GM19328 (cell line): ENCODE results near the gene TMEM8B.
"Not testable (repeated sequence)": the region's sequence is repeated elsewhere in the genome, so short reads cannot be mapped to it uniquely, and the experiment has no call there.

Experiments used
- ATAC-seq: cut with Tn5 transposase; IDR thresholded peaks from one replicate; pipeline ENCODE4 v1.9.1; 2021; ENCODE audit warnings: mild to moderate bottlenecking, moderate library complexity; ENCODE audit not compliant: unreplicated experiment

Gene TMEM8B

DNA sequence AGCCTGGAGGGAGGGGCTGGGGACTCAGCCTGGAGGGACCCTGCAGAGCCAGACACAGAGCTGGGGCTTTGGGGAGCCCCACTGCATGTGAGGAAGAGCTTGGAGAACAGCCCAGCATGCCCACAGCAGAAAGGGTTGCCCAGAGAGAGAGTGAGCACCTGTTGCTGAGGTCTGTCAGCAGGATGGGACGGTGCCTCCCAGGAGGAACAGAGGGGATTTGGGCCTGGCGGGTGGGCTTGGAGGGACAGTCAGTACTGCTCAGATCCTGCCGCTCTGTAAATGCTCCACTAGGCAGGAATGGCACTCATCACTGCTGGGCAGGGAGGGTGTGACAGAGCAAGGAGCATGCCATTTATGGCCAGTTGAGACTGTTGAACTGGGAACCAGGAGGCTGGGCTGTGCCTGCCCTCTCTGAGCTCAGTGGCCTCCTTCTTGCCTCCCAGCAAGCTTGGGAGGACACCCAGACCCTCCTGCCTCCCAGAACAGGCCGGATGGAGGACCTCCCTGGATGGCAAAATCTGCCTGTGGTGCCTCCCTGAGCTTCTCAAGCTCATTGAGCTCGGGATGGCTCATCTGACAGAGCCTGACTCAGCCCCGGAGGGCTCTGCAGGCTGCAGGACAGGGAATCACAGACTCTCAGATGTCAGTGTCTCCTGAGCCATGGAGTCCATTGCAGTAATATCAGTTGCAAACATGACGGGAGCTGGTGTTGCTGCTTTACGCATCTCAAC, 76.2 kb downstream of the TMEM8B start:
- no peak for ATAC-seq

DNA sequence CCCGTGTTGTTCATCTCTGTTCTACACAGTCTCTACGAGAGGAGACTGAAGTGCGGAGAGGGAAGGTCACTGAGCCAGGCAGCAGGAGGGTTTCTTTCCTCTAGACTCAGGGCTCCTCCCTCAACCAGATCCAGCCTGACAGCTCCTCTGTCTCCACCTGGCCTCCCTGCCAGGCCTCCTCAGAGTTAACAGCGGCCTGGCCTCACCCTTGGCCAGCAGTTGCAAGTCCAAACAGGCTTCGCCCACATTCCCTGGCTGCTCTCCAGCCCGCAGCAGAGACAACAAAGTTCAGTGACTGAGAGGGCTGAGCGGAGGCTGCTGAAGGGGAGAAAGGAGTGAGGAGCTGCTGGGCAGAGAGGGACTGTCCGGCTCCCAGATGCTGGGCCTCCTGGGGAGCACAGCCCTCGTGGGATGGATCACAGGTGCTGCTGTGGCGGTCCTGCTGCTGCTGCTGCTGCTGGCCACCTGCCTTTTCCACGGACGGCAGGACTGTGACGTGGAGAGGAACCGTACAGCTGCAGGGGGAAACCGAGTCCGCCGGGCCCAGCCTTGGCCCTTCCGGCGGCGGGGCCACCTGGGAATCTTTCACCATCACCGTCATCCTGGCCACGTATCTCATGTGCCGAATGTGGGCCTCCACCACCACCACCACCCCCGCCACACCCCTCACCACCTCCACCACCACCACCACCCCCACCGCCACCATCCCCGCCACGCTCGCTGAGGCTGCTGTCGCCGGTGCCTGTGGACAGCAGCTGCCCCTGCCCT, 77.1 kb downstream of the TMEM8B start, which contains the start of gene HRCT1:
HRCT1 (plus strand) TSS at position 291 of the 768 bp plus-strand sequence; CDS start at position 377, 86 bp downstream.
- ATAC-seq, result no peak

DNA sequence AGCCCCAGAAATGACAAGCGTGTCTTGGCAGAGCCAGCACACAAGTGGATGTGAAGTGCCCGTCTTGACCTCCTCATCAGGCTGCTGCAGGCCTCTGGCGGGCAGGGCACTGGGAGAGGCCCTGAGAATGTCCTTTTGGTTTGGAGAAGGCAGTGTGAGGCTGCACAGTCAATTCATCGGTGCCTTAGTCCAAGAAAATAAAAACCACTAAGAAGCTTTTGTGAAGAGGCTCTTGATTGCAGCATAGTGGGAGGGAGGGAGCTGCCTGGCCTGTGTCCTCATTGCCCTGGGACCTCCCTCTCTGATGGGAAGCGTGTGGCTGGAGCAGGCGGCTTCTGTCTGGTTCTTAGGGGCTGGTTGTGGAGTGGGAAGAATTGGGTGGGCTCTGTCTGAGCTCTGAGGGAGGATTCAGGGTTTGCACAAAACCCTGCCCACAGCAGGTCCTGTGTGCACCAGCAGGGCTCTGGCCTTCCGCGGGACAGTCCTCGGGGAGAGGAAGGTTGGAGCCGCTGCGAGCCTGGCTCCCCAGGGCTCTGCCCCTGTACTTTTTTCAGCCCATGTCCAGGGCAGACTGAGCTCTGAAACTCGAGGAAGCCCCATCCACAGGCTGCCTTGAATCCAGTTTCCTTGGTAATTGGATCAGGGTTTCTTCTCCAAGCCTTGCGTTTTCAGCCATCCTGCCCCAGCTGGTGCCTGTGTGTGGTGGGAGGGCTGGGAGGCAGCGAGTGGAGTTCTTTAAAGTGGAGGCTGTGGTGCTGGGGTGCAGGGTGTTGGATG, 78.1 kb downstream of the TMEM8B start:
- no peak for ATAC-seq

DNA sequence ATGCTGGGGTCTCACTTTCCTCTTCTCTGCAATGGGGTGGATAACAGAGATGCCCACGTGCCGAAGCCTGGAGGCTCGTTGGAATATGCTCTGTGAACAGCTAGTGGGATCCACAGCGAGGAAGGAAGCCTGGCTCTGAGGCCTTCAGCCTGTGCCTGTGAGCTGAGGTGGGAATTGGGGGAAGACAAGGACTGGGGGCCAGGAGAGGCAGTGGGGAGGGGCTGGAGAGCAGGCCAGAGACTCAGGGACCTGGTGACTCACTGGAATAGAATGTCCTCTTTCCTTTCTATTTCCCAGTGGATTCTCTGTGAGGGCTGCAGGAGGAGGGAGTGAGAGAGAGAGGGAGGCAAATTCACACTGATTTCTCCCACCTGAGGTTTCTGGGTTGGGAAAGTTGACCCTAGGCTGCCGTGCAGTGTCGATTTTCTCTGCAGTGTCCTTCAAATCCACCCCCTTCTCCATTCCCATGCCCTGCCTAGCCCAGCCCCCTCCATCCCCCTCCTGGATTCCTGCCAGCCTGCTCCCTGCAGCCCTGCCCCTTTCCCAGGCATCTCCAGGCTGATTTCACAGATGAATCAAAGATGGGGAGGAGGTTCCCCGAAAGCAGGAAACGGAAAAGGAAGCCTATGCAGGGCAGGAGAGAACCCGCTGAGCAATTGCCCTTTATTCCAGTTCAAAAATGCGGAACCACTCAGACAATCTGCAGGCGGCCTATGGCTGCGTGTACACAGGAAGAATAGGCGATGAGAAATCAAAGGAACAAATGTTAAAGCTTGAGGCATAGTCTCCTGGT, 78.9 kb downstream of the TMEM8B start:
- no peak for ATAC-seq

DNA sequence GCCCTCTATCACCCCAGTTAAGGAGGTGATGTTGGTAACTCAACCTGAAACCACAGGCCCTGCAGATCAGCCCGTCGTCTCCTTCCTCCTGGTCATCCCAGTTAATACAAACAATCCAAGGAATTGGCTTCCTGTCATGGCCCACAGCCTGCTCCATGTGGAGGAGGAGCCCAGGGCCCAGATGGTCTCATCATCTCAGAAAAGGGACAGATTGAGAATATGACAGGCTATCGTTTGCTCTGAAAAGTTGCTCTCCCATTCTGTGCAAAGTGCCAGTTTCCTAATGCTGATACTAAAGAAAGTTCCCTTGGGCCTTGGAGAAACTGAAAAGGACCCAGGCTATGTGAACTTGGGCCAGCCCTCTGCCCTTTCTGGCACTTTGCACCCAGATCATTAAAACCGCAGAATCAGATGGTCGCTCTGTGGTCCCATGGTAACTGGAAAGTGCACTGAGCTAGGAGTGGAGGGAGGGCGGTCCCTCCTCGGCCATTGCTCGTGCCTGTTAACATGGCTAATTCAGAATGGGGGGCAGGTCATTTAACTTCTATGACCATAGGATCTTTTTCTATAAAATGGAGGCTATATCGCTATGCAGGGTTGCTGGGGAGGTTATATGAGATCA, 79.6 kb downstream of the TMEM8B start:
- ATAC-seq, result no peak

DNA sequence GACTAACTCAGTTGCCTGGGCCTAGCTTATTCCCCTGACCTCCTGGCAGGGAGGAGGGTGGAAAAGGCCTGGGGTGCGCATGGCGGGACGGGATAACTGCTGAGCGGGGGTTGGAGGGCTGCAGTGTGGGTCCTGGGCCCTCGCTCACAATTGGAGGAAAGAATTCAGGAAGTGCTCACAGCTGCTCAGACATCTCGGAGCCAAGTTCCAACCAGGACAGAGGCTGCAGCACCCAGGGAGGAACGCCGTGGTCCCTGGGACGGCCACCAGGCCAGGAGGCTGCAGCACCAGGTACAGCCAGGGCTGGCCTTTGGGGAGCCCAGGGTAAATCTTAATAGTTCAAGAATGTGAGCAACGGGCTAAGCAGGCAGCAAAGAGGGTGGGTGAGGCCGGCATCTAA, 80.2 kb downstream of the TMEM8B start, which contains the start of gene SPAAR:
SPAAR (plus strand) TSS at position 217 of the 400 bp plus-strand sequence. CDS start 974 bp downstream, outside the sequence.
- no peak for ATAC-seq

DNA sequence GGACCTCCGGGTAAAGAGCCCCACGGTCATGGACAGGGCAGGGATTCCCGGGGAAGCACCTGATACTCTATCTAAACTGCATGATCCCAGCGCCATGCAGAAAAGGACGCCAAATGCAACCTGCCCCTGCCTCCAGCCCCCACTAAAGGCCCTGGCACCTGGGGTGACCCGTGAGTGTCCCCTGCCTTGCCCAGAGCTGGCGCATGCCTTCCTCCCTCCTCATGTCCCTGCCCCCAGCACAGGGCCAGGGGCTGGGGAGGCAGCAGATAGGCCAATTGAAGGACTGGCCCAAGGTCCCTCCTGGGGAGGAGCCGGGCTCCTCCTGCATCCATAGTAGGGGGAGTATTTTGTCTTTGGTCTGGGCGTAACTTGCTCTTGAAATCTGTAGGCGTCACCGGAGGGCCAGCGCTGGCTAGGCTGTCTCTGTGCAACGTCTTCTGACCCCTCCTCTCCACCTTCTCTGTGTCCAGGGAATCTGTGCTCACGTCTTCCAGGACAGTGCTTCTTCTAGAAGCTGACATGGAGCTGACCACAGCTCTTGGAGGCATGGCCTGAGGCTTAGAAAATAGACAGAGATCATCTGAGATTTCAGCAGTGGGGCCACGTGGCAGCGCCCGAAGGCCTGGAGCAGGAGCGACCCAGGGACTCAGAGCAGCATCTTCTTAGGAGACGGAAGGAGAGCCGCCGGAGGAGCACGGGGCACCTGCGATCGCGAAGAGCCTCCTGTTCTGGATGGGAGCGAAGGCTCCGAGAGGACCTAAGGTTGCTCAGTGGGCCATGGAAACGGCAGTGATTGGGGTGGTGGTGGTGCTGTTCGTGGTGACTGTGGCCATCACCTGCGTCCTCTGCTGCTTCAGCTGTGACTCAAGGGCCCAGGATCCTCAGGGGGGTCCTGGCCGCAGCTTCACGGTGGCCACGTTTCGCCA, 80.9 kb downstream of the TMEM8B start:
- no peak for ATAC-seq

DNA sequence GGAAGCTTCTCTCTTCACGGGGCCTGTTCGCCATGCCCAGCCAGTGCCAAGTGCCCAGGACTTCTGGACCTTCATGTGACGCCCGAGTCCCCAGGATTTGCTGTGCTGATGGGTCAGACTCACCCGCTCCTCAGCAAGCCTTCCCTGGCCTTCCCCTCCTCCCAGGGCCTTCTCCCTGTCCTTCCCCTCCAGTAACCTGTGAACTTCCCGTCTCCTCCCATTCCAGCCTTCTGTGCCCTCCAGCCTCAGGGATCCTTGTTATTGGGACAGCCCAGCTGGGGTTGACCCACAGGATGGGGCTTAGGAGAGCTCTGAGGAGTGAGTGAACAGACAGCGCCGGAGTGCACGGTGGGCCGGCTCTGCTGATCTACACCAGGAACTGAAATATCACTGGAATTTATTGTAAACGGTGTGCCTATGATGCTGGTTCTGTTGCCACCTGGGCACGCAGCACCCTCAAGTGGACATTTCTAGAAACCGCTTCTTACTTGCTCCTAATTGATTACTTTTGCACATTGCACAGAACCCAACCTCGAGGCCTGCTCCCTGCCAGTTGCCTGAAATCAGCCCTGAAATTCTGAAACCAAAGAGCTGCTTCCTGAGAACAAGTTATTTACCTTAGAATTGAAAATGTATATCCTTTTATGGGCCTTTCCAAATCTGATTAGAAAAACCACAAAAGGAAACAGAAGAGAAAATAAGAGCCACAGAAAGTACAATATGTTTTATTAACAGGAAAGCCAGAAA, 81.8 kb downstream of the TMEM8B start:
- no peak for ATAC-seq

DNA sequence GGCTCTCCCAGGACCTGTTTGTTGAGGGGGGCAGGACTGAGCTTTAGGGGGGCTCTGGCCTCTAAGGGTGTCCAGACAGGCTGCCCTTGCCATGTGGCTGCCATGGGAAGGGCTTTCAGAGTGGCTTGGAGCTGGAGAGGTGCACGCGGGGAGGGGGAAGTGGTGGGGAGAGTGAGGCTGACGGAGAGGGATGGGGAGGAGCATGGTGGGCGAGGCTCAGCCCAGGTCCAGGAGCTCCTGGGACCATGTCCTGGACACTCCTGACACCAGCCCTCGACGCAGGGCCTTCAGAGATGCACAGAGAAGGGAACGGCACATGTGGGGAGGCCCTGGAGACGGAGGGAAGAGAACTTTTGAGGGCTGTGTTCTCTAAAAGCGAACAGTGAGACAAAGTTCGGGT, 82.7 kb downstream of the TMEM8B start:
- no peak for ATAC-seq

DNA sequence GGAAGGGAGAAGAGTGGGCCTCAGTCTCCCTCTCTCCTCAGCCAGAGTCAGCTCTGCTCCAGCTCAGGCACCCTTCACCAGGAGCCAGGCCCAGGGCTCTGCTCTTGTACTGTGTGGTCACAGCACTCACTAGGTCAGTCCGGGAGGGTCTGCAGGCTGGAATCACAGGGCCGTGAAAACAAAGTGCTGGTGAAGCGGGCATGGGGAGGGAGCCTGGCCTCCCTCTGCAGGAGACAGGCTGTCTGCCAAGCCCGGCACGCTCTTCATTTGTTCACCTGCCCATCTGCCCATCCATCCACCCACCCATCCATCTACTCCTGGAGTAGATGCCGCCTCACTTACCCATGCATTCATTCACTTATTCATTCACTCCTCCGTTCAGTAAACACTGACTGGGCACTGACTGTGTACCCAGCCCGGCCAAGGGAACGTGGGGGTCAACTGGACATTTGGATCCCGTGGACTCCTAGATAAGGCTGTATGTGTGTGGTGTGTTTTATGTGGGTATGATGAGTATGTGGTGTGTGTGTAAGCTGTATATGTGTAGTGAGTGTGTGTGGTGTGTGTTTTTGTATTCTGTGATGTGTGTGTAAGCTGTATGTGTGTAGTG, 83.9 kb downstream of the TMEM8B start:
- ATAC-seq, result no peak

DNA sequence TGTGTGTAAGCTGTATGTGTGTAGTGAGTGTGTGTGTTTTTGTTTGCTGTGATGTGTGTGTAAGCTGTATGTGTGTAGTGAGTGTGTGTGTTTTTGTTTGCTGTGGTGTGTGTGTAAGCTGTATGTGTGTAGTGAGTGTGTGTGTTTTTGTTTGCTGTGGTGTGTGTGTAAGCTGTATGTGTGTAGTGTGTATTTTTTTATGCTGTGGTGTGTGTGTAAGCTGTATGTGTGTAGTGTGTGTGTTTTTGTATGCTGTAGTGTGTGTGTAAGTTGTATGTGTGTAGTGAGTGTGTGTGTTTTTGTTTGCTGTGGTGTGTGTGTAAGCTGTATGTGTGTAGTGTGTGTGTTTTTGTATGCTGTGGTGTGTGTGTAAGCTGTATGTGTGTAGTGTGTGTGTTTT, 84.4 kb downstream of the TMEM8B start:
- ATAC-seq, result not testable (repeated sequence)

DNA sequence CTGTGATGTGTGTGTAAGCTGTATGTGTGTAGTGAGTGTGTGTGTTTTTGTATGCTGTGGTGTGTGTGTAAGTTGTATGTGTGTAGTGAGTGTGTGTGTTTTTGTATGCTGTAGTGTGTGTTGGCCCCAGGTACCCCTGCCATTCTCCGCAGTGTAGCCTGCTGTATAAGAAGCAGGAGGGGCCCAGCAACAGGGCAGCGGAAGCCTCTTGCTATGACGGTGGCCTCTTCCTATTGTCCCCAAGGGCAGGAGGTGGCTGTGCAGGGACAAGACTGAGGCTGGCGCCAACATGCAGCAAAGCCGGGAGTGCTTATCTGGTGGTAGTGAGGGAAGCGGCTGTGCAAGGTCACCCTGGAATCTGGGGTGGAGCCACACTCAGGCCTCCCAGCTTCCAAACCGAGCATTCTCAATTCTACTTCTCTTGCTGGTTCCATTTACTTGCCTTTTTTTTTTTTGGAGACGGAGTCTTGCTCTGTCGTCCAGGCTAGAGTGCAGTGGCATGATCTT, 85.3 kb downstream of the TMEM8B start:
- ATAC-seq, result no peak
